ENCODE data around the gene HES2.

DNA sequence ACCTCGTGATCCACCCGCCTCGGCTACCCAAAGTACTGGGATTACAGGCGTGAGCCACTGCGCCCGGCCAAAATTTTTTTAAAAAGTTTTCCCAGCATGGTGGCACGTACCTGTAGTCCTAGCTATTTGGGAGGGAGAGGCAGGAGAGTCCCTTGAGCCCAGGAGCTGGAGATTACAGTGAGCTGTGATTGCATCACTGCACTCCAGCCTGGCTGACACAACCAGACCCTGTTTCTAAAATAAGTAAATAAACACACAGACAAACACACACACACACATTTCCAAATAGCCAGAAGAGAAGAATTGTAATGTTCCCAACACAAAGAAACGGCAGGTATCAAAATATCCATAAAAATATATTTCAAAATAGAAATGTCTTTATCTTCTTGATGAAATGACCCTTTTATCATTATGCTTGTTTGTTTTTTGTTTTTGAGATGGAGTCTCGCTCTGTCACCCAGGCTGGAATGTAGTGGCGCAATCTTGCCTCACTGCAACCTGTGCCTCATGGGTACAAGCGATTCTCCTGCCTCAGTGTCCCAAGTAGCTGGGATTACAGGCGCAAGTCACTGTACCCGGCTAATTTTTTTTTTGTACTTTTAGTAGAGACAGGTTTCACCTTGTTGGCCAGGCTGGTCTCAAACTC is 9.3 kb downstream of the HES2 start:
- TF ChIP-seq, protein P1, sequence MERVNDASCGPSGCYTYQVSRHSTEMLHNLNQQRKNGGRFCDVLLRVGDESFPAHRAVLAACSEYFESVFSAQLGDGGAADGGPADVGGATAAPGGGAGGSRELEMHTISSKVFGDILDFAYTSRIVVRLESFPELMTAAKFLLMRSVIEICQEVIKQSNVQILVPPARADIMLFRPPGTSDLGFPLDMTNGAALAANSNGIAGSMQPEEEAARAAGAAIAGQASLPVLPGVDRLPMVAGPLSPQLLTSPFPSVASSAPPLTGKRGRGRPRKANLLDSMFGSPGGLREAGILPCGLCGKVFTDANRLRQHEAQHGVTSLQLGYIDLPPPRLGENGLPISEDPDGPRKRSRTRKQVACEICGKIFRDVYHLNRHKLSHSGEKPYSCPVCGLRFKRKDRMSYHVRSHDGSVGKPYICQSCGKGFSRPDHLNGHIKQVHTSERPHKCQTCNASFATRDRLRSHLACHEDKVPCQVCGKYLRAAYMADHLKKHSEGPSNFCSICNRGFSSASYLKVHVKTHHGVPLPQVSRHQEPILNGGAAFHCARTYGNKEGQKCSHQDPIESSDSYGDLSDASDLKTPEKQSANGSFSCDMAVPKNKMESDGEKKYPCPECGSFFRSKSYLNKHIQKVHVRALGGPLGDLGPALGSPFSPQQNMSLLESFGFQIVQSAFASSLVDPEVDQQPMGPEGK (CRISPR knock-in tag; IDR thresholded peaks at IDR 0.05; ENCODE audit: borderline replicate concordance), result no peak
- TF ChIP-seq ZNF70 (CRISPR knock-in tag; IDR thresholded peaks at IDR 0.05) (no peak), ZFP30 (CRISPR knock-in tag; IDR thresholded peaks at IDR 0.05) (no peak), CREB5 (CRISPR knock-in tag; IDR thresholded peaks at IDR 0.05; ENCODE audit: low read depth) (no peak)
- TF ChIP-seq, protein P2, sequence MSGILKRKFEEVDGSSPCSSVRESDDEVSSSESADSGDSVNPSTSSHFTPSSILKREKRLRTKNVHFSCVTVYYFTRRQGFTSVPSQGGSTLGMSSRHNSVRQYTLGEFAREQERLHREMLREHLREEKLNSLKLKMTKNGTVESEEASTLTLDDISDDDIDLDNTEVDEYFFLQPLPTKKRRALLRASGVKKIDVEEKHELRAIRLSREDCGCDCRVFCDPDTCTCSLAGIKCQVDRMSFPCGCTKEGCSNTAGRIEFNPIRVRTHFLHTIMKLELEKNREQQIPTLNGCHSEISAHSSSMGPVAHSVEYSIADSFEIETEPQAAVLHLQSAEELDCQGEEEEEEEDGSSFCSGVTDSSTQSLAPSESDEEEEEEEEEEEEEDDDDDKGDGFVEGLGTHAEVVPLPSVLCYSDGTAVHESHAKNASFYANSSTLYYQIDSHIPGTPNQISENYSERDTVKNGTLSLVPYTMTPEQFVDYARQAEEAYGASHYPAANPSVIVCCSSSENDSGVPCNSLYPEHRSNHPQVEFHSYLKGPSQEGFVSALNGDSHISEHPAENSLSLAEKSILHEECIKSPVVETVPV (CRISPR knock-in tag; IDR thresholded peaks at IDR 0.05), result no peak

Measured in SK-N-SH treated with all-trans-retinoic acid at 6 μM for 48 hours (cell line).